Neural crest cell (in vitro differentiated cells): ENCODE data around the gene LRRC72. TPM values are rescaled to one million over a fixed set of nuclear protein-coding genes. Genes with fewer than 3 reads are reported as not detected.
"Not testable (repeated sequence)": the region's sequence is repeated elsewhere in the genome, so short reads cannot be mapped to it uniquely, and the experiment has no call there.

Experiments
- DNase-seq: peaks from one replicate; pipeline ENCODE4 v3.0.0; 2021; ENCODE audit warnings: low read depth, mixed read lengths, low spot score
- H3K27ac Mint-ChIP-seq: one replicate; pipeline ENCODE4 v1.8.0; 2021; ENCODE audit warnings: mild to moderate bottlenecking, mixed read lengths; ENCODE audit not compliant: unreplicated experiment
- H3K27me3 Mint-ChIP-seq: 2 replicates; pipeline ENCODE4 v1.8.0; 2021; ENCODE audit warnings: low read depth, mild to moderate bottlenecking, mixed read lengths
- H3K36me3 Mint-ChIP-seq: 2 replicates; pipeline ENCODE4 v1.8.0; 2021; ENCODE audit warnings: low read depth, mild to moderate bottlenecking, mixed read lengths
- H3K4me1 Mint-ChIP-seq: 2 replicates; pipeline ENCODE4 v1.8.0; 2021; ENCODE audit warnings: mixed read lengths
- H3K4me3 Mint-ChIP-seq: one replicate; pipeline ENCODE4 v1.8.0; 2021; ENCODE audit warnings: mild to moderate bottlenecking, mixed read lengths
- H3K9me3 Mint-ChIP-seq: 2 replicates; pipeline ENCODE4 v1.8.0; 2021; ENCODE audit warnings: mixed read lengths
- CTCF ChIP-seq: fragments of 200-600 bp; sonication (generic); conservative IDR thresholded peaks from 2 replicates; pipeline ENCODE4 v1.5.0; 2021; ENCODE audit warnings: antibody characterized with exemption, mild to moderate bottlenecking
- total RNA-seq: library from RNA; stranded (reverse); gene quantifications from 2 replicates; pipeline ENCODE4 v1.2.1, GENCODE V29; 2021

LRRC72 gene
- total RNA-seq, 1 donor from 2014 or later = not detected

GRCh38 chr7:16514271-16514670 is 12.4 kb upstream of the LRRC72 start:
- Mint-ChIP-seq H3K27ac (no peak overlapping the region), H3K9me3 (peaks cover 3% of the 10 kb centered on the region), H3K4me1 (no peaks in the 10 kb centered on the region), H3K27me3 (no peaks in the 10 kb centered on the region), H3K4me3 (no peak overlapping the region), H3K36me3 (no peaks in the 10 kb centered on the region)
- no peak for TF ChIP-seq CTCF
- DNase-seq = no peak

GRCh38 chr7:16514729-16515128 is 11.9 kb upstream of the LRRC72 start:
- Mint-ChIP-seq H3K4me1 (no peaks in the 10 kb centered on the region), H3K27ac (no peak overlapping the region), H3K36me3 (no peaks in the 10 kb centered on the region), H3K9me3 (peaks cover 3% of the 10 kb centered on the region), H3K27me3 (no peaks in the 10 kb centered on the region), H3K4me3 (no peak overlapping the region)
- no peak for TF ChIP-seq CTCF
- DNase-seq = no peak

GRCh38 chr7:16515785-16516685 is 10.6 kb upstream of the LRRC72 start:
- no peaks in the 10 kb centered on the region for H3K27me3 Mint-ChIP-seq

GRCh38 chr7:16519985-16520384 is 6.6 kb upstream of the LRRC72 start:
- not testable (repeated sequence) for H3K27me3 Mint-ChIP-seq, DNase-seq, H3K4me1 Mint-ChIP-seq, H3K4me3 Mint-ChIP-seq, H3K36me3 Mint-ChIP-seq, H3K9me3 Mint-ChIP-seq, H3K27ac Mint-ChIP-seq

More at GRCh38 chr7:16515785-16516685, 10.6 kb upstream of the LRRC72 start:
- no peak for DNase-seq
- H3K4me3 Mint-ChIP-seq = no peak overlapping the region
- H3K27ac Mint-ChIP-seq = no peak overlapping the region
- H3K9me3 Mint-ChIP-seq = peaks cover 6% of the 10 kb centered on the region
- no peaks in the 10 kb centered on the region for H3K36me3 Mint-ChIP-seq
- no peaks in the 10 kb centered on the region for H3K4me1 Mint-ChIP-seq
- TF ChIP-seq CTCF = no peak

- H3K4me1 Mint-ChIP-seq = no peaks in the 10 kb centered on the region
- H3K27ac Mint-ChIP-seq = no peak overlapping the region
- no peaks in the 10 kb centered on the region for H3K36me3 Mint-ChIP-seq
- H3K27me3 Mint-ChIP-seq = no peaks in the 10 kb centered on the region
- no peak for TF ChIP-seq CTCF
- peaks cover 4% of the 10 kb centered on the region for H3K9me3 Mint-ChIP-seq
- no peak overlapping the region for H3K4me3 Mint-ChIP-seq
- no peak for DNase-seq
Measured at GRCh38 chr7:16524332-16524731, 2.3 kb upstream of the LRRC72 start.

- Mint-ChIP-seq H3K27ac (no peak overlapping the region), H3K36me3 (no peaks in the 10 kb centered on the region), H3K4me1 (no peaks in the 10 kb centered on the region), H3K27me3 (no peaks in the 10 kb centered on the region), H3K9me3 (no peaks in the 10 kb centered on the region), H3K4me3 (no peak overlapping the region)
- DNase-seq = no peak
- no peak for TF ChIP-seq CTCF
Measured at GRCh38 chr7:16528520-16528919, 1.9 kb downstream of the LRRC72 start.
